DMS53 treated with DMSO at 0.1 percent for 48 hours (cell line): ENCODE measurements around the gene AP2A2.

Experiments used
- DNase-seq: peaks from one replicate; lab custom pipeline; 2025; ENCODE audit not compliant: unreplicated experiment; lab: John Stamatoyannopoulos, UW

The AP2A2 gene

DNA sequence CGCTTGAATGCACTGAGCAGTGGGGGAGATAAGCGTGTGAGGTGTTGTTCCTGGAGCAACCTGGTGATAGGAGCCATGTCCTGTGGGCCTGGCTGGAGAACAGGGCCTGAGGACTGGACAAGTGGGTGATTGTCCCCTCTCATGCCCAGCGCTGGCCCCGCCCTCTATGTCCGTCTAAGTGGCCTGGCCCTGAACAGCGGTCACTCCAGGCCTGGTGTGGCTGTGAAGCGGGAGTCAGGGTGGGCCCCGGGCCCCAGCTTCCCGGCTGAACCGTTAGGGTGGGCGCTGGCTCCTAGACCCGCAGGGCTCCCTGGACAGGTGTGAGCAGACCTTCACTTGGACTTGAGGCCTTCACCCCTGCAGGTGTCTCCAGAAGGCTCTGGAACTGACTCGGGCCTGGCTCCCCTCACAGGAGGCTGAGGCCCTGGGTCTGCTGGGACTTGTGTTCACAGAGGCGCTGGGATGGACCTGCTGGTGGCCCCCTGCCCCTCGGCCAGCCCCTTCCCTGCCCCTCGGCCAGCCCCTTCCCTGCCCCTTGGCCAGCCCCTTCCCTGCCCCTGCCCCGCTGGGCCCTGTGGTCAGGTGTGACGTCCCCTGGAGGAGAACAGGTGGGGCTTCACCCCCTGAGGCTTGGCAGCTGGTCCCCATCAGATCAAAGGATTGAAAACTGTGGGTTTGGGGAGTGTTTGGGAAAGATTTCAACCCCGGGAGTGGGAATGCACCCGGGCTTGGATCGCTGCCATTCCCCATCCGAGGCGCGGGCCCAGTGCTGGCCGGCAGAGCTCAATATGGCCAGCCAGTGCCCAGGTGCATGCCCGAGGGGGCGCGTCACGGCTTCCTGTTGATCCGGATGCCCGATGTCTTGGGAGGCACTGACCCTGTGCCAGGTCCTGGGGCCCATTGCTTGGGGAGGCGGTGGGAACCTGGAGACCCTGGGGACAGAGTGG is 114.1 kb downstream of the AP2A2 start:
- DNase-seq: no peak

DNA sequence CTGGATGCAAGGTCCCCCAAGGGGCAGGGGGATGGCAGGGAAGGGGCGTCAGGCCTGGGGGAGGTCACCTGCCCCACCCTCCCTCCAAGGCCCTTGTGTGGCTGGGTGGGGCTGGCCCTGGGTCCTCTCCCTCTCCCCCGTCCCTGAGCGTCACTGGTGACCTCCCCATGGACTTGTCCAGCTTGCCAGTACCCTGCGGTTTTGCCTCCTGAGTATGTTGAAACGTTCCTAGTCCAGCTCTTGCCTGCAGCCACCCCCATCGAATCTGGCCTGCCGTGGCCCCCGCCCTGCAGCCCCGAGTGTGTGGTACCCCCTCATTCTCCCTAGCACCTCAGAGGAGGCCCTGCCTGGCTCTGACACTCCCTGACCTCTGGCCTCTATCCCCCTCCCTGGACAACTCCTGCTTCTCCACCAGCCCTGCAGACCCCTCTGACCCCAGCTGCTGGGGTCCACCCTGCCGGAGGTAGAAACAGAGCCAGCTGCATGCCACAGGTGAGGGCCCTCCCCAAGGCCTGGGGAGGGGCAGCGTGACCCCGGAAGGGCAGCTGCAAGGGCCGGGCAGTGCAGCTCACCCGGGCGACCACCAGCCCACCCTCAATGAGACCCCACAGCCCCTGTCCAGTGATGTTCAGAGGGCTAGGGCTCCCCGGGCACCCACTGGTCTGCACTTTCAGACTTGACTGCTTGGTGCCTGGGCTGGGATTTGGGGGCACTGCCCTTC is 114.9 kb downstream of the AP2A2 start:
- DNase-seq: no peak

DNA sequence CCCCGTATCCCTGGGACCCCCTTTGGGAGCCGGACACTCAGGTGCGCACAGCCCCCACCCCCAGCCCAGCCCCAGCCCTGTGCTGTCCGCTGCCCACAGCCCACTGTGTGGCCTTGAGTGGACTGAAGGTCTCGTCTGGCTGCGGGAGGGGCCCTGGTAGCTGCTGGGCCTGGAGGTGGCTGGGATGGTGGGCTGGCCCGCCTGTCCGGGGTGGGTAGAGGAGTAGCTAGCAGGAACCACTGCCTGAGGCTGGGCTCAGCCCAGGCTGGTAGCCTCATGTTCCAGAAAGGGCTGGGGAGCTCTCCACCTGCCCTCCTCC is 115.4 kb downstream of the AP2A2 start:
- DNase-seq: no peak

DNA sequence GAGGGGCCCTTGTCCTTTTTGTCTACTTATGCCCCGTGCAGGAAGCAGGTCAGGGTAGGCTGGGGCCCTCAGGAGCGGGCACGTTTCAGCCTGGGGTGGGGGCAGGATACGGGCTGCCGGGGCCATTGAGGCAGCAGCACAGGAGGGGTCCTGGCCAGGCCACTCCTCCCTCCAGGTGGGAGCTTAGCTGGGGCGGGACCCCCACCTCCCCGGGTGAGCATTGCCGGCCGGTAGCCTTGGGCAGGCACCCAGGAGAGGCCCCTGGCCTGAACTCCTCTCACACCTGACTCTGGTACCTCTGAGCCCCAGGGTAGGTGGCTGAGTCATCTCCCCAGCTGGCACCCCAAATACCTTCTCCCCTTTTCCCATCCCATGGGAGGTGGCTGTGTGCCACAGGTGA is 115.8 kb downstream of the AP2A2 start:
- DNase-seq: no peak

DNA sequence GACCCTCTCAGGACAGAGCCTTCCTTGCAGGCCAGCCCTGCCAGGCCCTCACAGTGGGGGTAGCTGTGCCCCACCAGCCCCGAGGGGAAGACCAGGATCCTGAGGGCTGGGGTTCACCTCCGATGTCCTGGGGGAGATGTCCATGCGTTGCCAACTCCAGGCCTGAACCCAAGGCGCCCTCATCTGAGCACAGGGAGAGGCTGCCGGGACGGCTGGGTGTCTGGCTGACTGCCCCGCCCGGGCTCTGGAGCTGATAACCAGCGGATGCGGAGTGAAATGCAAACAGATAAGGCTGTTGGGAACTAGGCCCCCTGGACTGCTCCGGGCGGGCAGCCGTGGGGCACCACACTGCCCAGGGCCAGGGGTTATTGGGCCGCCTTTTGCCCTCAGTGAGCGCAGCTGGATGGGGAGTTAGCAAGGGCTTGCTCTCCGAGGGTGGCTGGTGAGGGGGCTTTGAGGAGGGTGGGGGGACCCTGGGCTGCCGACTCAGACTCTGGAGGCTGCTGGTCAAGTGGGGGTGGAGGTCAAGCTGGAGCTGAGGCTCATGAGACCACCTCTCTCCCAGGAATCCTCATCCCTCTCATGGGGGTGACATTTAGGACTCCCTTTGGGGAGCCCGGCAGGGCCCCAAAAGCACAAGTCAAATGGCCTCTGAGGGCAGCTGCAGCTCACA is 116.4 kb downstream of the AP2A2 start:
- no peak for DNase-seq

DNA sequence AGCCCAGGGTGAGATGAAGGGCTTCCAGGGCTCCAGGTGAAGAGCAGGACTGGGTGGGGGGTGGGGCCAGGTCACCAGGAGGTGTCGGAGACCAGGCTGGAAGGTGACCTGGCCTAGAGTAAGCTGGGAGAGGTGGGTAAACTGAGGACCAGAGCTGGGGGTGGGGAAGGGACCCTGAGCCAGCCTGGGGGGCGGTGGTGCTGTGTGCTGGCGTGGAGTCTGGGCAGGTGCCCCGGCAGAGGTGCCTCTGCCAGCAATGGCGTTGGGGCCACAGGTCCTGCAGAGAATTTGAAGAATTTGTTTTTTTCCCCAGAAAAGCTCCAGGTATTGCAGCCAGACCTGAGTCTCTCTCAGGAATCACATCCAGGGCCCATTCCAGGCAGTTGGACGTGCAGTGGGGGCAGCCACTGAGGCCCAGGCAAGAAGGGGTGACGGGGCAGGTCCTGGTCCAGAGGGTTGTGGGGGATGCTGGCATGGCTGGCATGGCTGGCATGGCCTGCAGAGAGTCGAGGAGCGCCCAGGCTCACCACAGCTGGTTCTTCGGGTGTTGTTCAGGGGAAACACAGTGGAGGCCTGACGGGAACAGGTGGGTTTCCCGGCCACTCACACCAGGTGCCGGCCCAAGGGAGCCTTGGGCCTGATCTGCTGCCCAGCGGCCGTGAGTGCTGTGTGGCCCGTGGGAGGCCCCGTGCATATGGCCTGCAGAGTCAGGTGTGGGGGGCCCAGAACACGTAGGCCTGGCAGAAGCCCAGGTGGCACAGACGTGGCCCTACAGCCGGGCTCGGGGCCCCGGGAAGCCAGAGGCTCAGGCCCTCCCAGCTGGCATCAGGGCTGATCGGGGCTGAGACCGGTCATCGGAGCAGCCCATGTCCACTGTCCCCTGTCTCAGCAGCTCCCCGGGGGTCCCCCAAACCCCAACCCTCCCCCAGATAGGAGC is 117.2 kb downstream of the AP2A2 start:
- no peak for DNase-seq

DNA sequence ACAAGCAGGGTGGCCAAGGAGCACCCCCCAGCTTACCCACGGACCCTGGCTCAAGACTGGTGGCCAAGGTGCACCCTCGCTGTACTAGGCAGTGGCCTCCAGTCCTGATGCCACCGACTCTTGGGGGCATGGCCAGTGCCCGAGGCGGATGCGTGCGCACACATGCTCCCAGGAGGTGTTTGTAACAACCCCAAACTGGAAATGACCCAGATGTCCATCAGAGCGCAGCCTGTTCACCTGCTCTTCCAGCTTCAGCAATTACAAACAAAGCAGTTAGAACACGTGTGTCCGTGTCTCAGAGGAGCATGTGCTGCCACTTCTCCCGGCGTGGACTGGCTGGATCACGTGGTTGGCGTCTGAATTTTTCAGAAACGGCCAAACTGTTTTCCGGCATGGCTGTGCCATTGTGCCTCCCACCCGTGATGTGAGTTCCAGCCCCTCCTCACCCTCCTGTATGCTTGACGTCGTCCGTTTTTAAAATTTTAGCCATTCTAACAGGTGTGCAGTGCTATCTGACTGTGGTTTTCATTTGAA is 118.0 kb downstream of the AP2A2 start:
- no peak for DNase-seq

DNA sequence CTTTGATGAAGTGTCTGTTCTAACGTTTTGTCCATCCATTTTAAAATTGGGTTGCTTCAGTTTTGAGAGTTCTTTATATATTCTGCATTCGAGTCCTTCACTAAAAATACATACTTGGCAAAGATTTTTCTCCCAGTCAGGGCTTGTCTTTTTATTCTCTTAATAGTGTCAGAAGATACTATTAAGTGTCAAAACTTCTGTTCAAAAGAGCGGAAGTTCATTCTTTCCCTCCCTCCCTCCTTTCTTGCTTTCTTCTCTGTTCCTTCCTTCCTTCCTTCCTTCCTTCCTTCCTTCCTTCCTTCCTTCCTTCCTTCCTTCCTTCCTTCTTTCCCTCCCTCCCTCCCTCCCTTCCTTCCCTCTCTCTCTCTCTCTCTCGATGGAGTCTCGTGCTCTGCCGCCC is 118.5 kb downstream of the AP2A2 start:
- DNase-seq: no peak

DNA sequence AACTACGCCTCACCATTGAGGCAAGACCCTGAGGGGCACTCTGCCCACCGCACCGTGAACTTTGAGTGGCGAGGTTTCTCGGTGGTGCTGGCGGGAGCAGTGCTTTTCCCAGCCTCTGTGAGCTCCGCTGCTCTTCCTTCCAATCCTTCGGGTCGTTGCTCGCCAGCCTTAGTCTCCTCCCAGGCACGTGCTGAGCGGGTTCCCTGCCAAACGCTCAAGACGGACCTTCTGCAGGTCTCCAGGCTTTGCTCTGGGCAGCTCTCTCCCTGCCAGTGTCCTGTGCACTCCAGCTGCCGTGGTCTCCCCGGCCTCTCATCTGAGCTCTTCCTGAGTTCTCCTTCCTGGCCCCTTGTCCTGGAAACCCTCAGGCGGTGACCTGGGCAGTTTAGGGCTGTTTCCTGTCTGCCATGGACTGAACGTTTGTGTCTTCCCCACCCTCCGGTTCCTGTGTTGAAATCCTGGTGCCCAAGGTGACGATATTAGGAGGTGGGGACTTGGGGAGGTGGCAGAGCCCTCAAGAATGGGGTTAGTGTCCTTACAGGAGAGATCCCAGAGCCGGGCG is 122.0 kb downstream of the AP2A2 start:
- no peak for DNase-seq

DNA sequence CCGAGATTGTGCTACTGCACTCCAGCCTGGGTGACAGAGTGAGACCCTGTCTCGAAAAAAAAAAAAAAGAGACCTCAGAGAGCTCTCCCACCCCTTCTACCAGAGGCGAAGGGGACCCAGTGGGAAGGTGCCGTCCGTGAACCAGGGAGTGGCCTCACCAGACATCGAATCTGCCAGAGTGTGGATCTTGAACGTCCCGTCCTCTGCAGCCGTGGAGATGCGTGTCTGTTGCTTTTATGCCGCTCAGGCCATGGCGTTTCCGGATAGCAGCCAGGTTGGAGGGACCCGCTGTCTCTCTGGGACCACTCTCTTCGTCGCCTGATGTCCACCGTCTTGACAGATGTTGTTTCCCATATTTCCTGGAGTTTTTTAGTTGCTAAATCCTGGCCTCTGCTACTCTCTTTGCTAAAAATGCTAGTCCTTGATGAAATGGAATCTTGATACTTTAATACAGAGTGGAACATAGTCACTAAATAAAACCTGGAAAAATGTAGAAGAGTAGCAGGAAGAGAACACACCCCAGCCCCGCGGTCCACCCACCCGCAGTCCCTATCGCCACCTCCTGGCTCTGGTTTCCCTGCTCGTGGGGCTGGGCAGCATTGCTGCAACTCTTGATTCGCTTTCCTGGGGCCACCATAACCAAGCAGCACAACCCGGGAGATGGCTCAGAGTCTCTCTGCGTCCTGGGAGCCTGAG is 122.9 kb downstream of the AP2A2 start:
- DNase-seq: no peak

DNA sequence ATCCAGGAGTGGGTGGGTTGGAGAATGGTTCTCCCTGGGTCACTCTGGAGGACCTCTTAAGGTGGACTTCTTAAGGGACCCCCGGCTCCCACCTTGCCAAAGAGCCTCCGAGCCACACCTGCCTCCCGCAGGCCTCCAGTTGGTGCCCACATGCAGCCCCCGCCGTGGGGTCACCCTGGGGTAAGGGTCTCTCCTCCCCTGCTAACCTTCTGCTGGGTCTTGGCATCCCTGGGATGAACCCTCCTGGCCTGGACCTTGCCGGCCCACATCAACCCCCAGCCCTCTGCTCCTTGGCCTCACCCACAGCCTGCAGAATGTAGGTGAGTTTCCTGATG is 123.4 kb downstream of the AP2A2 start:
- DNase-seq: no peak

DNA sequence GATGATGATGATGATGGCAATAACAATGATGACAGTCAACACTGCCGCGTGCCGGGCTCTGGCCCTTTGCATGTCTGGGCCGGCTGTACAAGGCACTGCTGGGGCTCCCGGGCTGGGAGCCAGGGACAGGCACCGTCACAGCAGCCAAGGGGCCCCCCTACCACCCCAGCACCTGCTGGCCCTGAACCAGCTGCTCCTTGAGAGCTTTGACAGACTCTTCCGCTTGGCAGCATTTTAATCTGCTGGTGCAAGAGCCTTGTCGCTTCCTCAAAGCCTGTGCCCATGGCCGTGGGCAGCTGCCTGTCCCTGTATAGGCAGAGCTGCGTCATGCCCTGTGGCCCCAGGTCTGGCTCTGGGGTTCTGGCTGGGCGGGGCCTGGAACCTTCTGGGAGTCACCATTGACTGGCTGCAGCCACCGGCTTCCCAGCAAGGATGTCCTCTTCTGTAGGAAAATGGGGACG is 123.8 kb downstream of the AP2A2 start:
- no peak for DNase-seq

DNA sequence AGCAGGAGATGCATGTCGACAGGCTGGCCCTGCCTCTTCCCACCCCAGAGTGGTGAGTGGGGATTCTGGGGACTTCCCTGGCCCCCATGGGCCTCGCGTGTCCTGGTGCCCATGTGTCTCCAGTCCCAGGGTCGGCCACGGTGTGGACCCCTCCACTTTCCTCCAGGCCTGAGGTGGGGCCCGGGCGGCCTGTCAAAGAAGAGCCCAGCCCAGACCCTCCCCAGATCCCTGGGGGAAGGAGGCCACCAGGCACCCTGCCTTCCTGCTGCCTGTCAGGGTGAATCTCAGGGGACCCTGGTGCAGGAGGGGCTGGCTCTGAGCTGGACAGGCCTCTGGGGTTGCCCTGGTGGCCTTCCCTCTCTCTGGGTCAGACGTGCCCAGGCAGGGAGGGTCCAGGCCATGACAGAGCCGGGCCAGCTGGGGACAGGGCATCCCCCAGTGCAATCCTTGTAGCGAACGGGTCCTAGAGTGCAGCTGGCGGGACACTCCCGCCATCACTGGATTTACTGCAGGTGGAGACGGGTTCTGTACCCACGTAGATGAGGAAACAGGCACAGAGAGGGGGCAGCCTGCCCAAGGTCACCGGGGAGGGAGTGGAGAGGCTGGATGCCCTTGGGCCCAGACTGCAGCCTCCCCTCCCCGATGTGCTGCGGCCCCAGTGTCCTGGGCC is 124.4 kb downstream of the AP2A2 start:
- DNase-seq: no peak

DNA sequence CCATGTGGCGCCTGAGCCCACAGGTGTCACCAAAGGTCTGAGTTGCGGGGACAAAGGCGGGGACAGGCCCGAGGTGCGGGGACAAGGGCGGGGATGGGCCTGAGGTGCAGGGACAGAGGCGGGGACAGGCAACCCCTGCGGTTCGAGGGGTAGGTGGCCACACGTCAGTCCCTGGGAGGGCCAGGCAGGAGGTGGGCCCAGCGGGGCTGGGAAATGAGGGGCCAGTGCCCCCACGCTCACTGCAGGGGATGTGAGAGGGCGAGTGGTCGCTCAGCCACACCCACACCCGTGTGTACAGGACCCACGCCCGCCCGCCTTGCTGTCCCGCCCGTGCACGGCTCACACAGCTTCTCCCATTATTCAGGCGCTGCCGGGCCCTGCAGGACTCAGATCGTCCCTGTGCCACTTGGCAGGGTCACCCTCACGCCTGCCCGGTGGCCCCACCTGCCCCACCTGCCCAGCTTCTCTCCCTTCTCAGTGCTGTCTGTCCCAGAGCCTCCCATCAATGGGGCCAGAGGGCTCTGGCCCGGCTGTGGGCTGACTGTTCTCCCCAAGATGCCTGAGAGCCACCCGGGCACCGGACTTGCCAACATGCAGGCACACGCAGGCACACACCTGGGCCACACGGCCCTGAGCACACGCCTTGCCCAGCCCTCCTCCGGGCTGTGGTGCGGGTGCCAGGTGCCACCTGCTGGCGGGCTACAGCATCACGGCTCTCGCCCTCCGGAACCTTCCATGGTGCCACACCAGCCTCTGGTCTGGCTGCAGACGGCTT is 125.1 kb downstream of the AP2A2 start:
- peak; percentile 84 for DNase-seq

DNA sequence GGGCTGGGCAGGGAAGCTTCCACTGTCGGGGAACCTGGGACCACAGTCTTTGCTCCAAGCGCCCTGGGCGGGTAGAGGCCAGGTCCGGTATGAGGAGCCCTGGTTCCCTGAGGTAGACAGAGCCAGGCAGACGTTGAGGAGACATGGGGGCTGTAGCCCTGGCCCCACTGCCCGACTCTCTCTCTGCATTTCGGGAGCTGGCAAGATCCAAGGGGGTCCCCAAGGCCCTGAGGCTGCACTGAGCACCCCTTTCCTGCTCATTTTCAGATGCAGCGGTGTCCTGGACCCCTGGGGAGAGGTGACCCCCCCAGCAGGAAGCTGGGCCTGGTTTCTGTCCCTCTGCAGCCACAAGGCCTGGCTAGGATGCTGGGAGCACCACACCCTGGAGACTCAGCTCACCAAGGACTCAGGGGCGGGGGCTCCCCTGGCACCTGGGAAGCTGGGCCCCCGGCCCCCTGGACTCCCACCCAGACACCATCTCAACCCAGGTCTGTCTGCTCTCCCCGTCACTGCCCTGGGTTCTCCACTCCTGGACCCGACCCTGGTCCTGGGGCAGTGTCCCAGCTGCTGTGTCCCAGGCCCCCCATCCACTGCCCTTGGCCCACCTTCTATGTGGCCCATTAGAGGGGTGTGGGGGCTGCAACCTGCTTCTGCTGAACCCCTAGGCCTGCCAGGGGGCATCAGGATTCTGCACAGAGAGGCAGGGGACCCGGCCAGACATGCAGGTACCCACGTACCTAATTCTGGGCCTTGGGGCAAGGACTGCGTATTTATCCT is 125.9 kb downstream of the AP2A2 start:
- DNase-seq: no peak

DNA sequence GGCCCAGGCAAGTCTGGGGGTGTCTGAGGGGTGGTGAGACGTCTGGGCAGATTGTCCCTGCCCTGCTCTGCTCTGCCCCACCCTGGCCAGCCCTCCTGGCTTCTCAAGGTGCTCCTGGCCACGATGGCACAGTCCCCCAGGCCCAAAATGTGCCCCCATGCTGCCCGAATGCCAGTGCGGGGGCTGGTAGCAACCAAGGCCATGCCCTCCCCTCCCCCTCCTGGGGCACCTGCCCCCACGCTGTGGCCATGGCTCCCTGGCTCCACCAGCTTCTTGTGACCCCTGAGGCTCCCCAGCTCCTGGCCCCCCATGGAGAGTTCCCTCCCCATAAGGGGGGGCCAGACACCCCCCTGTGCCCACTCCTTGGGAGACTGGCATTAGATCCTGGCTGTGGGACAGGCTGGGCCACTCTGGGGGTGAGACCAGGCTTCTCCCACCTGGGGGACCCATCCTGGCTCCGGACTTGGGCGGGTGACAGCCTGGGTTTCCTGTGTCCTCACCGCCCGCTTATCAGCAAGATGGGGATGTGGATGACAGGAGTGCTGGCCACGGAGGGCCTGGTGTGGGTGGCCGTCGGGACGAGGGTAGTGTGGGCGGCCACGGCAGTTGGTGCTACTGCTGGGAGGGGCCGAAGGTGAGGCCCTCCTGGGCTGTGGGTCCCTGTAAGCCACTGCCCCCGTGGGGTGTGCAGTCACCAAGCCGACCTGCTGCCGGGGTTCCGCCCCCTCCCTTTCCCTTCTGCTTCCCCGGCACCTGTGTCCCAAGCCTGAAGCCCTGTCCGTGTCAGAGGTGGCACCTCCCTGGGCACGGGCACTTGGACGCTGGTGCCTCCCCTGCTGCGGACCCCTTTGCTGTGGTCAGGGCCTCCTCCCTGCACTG is 126.7 kb downstream of the AP2A2 start:
- DNase-seq: no peak
